Heart left ventricle (tissue), 16 donors: Measurements from ENCODE around the gene VSIG2. TPM values are rescaled to one million over a fixed set of nuclear protein-coding genes. Genes with fewer than 3 reads are reported as not detected.

ENCODE experiments used
- ATAC-seq, 4 donors: fragments of 200-7000 bp; cut with Tn5 transposase; one replicate each; pipeline ENCODE4 v1.9.1; 2020 to 2022; ENCODE audit warnings: moderate library complexity in 4 of 4, mild to moderate bottlenecking in 3 of 4, moderate number of reproducible peaks in 1 of 4
- DNase-seq, 5 donors: peaks; one replicate each; pipeline ENCODE4 v3.0.0-alpha.2; 2020
- H3K27ac ChIP-seq, 12 donors: fragments of 200-600 bp; sonication (generic) in 4 of 12; one replicate each; pipeline versions ENCODE4 v1.5.0 to v1.8.0; 2016 to 2022; ENCODE audit warnings: mild to moderate bottlenecking in 2 of 12
- H3K27me3 ChIP-seq, 9 donors: fragments of 200-600 bp; sonication (generic) in 2 of 9; one replicate each; pipeline versions ENCODE4 v1.5.1 to v1.8.0; 2016 to 2022; ENCODE audit warnings: mild to moderate bottlenecking in 3 of 9
- H3K36me3 ChIP-seq, 9 donors: fragments of 200-600 bp; sonication (generic) in 2 of 9; one replicate each; pipeline versions ENCODE4 v1.5.0 to v1.8.0; 2018 to 2022; ENCODE audit warnings: mild to moderate bottlenecking in 2 of 9
- H3K4me1 ChIP-seq, 12 donors: fragments of 200-600 bp; sonication (generic) in 4 of 12; one replicate each; pipeline versions ENCODE4 v1.5.0 to v1.8.0; 2016 to 2022; ENCODE audit warnings: mild to moderate bottlenecking in 3 of 12
- H3K4me3 ChIP-seq, 12 donors: fragments of 200-600 bp; sonication (generic) in 4 of 12; one replicate each; pipeline versions ENCODE4 v1.5.0 to v1.8.0; 2017 to 2022; ENCODE audit warnings: mild to moderate bottlenecking in 9 of 12, moderate library complexity in 4 of 12
- H3K9me3 ChIP-seq, 12 donors: fragments of 200-600 bp; sonication (generic) in 4 of 12; one replicate each; pipeline versions ENCODE4 v1.5.0 to v1.8.0; 2016 to 2022; ENCODE audit warnings: mild to moderate bottlenecking in 1 of 12
- POLR2A ChIP-seq, 2 donors: fragments of 450-650 bp; IDR thresholded peaks; one replicate each; pipeline ENCODE4 v1.6.1; 2017; ENCODE audit warnings: antibody characterized with exemption in 2 of 2, mild to moderate bottlenecking in 2 of 2, moderate library complexity in 2 of 2
- WGBS, 4 donors: extraction: QIAGEN DNeasy Blood & Tissue Kit in 2 of 4; methylation state at CpG; one replicate each; pipeline versions ENCODE4 v1.1.5 to v1.1.7; 2013 to 2018; 5-methylcytosine and 5-hydroxymethylcytosine counted together
- intact Hi-C, 10 donors: fragments of 100-400 bp; cut with DNase I; formaldehyde crosslinking; loops; one replicate each; pipeline versions ENCODE4 v1.11.1 to v1.14.2; 2022
- polyA plus RNA-seq, 2 donors: library from polyadenylated mRNA; stranded (reverse); fragments of 200-250 nt; gene quantifications; one replicate each; pipeline ENCODE4 v1.2.3, GENCODE V29; 2013
- total RNA-seq, 9 donors: library from RNA; depleted of rRNA in 2 of 9; stranded (reverse); fragments of >200 nt in 2 of 9; fragmentation: NEBNext Ultra II Directional in 3 of 9; extraction: Animal tissue kit (Norgen Biotek cat#: 25700) in 3 of 9; gene quantifications; one replicate each; pipeline versions ENCODE4 v1.1.0 to v1.2.4, GENCODE V29; 2016 to 2023
- TF ChIP-seq, protein P1 (sequence below), 12 donors: fragments of 200-600 bp; sonication (generic) in 4 of 12; IDR thresholded peaks; one replicate each; pipeline versions ENCODE4 v1.5.0 to v1.8.0; 2018 to 2022; ENCODE audit warnings: antibody characterized with exemption in 12 of 12, mild to moderate bottlenecking in 5 of 12
- donor health status: ischemic (EF 13 %, LVEDD 7.1; RV severe dilation, severe dysfunction).
- donor health status: healthy with polysubstance abuse.
- donor health status: DM: no; HTN: yes; CAD: no.
- donor health status: DM: no; HTN: no; CAD: no.
- donor health status: ischemic (EF 25% LVEDD 6.9; RV normal size, moderate dysfunction).
- donor health status: ischemic (EF 25% LVEDD 5.7; RV mildly dilated, moderate dysfunction).
- donor health status: healthy.
- donor health status: DM: yes; HTN: yes; CAD: no.
- donor health status: ischemic (EF 35%, LVEDD 5.7; RV mildly dilated, moderate dysfunction).
- donor health status: nonischemic (EF 11% LVEDD 7.7; RV severe dilation, severe dysfunction).
- donor health status: DM: yes; HTN: yes; CAD: no.
- donor health status: PGD.
- donor health status: ischemic (EF 29% LVEDD 5.4; RV normal size, mild dysfunction).
- donor health status: nonischemic (EF 23%, LVEDD 6.1; RV moderate dilation, normal function).

Gene VSIG2
- total and polyA plus RNA-seq, 11 donors, result 0.42 to 4.8 (median 1.3) TPM

DNA sequence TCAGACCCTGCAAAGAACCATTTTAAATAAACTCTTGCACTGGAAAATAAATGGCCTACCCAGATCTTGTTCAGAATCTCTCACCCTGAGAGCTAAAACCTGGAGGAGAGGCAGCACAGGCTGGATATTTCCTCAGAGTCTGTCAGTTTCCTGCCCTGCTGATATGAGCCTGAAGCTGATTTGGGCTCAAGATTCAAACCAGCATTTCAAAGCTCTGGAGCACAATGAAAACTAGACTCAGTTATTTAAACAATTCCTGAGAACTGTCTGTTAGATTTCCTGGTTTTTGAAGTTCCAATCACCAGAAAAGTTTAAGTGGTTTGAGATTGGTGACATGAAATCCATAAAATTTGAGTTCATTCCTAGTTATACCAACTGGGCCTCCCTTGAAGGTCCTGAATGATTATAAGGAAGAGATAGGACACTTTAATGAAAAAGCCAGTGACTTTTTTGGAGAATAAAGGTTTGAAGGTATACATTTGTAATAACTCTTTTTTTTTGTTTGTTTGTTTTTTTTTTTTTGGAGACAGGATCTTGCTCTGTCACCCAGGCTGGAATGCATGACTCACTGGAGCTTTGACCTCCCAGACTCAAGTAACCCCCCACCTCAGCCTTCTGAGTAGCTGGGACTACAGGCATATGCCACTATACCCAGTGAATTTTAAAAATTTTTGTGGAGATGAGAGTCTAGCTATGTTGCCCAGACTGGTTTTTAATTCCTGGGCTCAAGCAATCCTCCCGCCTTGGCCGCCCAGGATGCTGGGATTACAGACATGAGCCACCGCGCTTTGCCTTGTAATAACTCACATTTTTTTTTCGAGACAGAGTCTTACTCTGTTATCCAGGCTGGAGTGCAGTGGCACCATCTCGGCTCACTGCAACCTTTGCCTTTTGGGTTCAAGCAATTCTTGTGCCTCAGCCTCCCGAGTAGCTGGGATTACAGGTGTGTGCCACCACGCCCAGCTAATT, 18.0 kb upstream of the VSIG2 start:
- H3K27ac ChIP-seq, result no peak overlapping the region
- ATAC-seq (no peak), DNase-seq (no peak)
- H3K36me3 ChIP-seq, result peaks cover 5 to 92% (median 68%) of the 10 kb centered on the region in 9 donors
- no peaks in the 10 kb centered on the region for H3K27me3 ChIP-seq
- 94 to 98% (median 97%) methylated on average over 8 of the region's 8 CpGs for WGBS, 4 donors
- no peaks in the 10 kb centered on the region for H3K9me3 ChIP-seq
- no peak overlapping the region for H3K4me3 ChIP-seq
- intact Hi-C loops, result loop anchor here in 2 of 10 donors (5.0 to 10.0 kb wide), 2 partner anchors 62 to 65 kb away; no protein-coding TSS in a partner anchor
- TF ChIP-seq POLR2A (IDR thresholded peaks at IDR 0.05), result no peak
- TF ChIP-seq, protein P1, sequence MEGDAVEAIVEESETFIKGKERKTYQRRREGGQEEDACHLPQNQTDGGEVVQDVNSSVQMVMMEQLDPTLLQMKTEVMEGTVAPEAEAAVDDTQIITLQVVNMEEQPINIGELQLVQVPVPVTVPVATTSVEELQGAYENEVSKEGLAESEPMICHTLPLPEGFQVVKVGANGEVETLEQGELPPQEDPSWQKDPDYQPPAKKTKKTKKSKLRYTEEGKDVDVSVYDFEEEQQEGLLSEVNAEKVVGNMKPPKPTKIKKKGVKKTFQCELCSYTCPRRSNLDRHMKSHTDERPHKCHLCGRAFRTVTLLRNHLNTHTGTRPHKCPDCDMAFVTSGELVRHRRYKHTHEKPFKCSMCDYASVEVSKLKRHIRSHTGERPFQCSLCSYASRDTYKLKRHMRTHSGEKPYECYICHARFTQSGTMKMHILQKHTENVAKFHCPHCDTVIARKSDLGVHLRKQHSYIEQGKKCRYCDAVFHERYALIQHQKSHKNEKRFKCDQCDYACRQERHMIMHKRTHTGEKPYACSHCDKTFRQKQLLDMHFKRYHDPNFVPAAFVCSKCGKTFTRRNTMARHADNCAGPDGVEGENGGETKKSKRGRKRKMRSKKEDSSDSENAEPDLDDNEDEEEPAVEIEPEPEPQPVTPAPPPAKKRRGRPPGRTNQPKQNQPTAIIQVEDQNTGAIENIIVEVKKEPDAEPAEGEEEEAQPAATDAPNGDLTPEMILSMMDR (IDR thresholded peaks at IDR 0.05), result no peak
- no peaks in the 10 kb centered on the region for H3K4me1 ChIP-seq

DNA sequence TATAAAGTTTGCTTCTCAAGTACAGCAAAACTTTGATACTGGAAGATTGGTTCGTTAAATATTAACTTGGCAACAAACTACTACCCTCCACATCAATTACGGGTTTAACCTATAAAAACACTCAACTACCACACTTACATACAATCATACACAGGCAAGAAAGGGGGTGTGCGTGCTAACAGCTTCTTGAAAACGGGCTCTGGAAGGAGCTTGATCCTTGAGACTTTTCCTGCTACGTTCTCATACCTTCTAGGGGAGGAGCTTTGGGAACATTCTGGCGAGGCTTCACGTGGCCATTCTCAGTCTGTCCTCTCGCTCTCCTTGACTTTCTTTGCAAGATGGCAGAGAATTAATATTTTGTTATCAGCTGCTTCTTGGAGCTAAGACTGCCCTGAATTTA, 16.9 kb upstream of the VSIG2 start:
- Histone ChIP-seq H3K27ac (no peak overlapping the region), H3K36me3 (peaks cover 5 to 88% (median 75%) of the 10 kb centered on the region in 9 donors), H3K27me3 (no peaks in the 10 kb centered on the region), H3K4me1 (no peaks in the 10 kb centered on the region), H3K4me3 (no peak overlapping the region), H3K9me3 (no peaks in the 10 kb centered on the region)
- intact Hi-C loops, result loop anchor here in 2 of 10 donors (5.0 to 10.0 kb wide), 2 partner anchors 63 to 66 kb away; no protein-coding TSS in a partner anchor
- no peak for DNase-seq
- 90 to 92% (median 91%) methylated on average over 8 of the region's 8 CpGs for WGBS, 4 donors
- TF ChIP-seq, protein P1 (IDR thresholded peaks at IDR 0.05), result no peak
- TF ChIP-seq POLR2A (IDR thresholded peaks at IDR 0.05), result no peak
- no peak for ATAC-seq

DNA sequence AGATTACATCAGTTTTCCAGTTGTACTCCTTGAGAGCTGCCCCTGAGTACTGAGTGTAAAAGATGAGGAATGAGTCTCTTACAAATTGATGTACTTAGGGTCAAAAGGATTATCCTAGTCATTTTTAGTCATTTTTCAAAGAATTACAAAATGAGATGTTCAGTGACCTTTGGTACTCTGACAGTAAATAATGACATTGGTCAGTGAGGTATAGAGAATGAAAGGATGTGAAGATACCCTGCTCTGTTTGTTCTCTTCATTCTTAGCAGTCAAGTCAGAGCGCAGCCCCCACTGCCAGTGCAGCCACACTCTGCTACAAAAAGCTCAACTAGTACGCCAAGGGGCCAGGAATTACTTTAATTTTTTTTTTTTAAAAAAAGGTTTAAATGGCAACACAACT, 14.1 kb upstream of the VSIG2 start:
- intact Hi-C loops, result loop anchor here in 2 of 10 donors (5.0 to 10.0 kb wide), 2 partner anchors 66 to 69 kb away; no protein-coding TSS in a partner anchor
- TF ChIP-seq POLR2A (IDR thresholded peaks at IDR 0.05), result no peak
- TF ChIP-seq, protein P1 (IDR thresholded peaks at IDR 0.05), result no peak
- peaks cover 0 to 64% (median 54%) of the 10 kb centered on the region in 9 donors for H3K36me3 ChIP-seq
- no peak overlapping the region for H3K27ac ChIP-seq
- 94 to 99% (median 98%) methylated on average over 2 of the region's 2 CpGs for WGBS, 4 donors
- H3K9me3 ChIP-seq, result no peaks in the 10 kb centered on the region
- no peak overlapping the region for H3K4me3 ChIP-seq
- H3K4me1 ChIP-seq, result peaks cover 0 to 17% (median 8%) of the 10 kb centered on the region in 12 donors
- no peak for DNase-seq
- H3K27me3 ChIP-seq, result peaks cover 0 to 20% (median 13%) of the 10 kb centered on the region in 9 donors
- no peak for ATAC-seq
